Measurements from ENCODE around the gene POLR2B.

Gene POLR2B

DNA sequence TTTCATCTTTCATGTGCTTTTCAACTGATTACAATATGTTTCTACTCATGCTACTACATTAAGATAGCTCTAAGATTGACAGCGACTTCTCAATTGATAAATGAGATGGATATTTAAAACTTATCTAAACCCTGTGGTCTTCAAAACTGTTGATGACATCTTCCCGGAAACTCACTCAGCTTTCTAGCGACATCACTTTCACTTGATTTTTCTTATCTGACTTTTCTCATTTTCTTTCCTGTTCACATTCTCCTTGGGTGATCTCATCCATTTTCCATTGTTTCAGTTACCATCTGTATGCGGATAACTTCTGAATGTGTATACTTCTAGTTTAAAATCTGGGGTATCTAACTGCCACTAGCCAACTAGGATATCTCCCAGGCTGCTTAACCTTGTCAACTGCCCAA lies 3.1 kb downstream of the POLR2B start:
- peaks cover 4% of the 10 kb centered on the region for H3K36me3 ChIP-seq (ENCODE audit: control insufficient read depth, insufficient read depth, low read length)
- H3K27me3 ChIP-seq (ENCODE audit: control insufficient read depth, insufficient read depth, low read length, poor library complexity, severe bottlenecking): no peaks in the 10 kb centered on the region
- H3K27ac ChIP-seq (ENCODE audit: insufficient read depth, low read depth, low read length, poor library complexity, severe bottlenecking): no peak overlapping the region
- H3K4me1 ChIP-seq (ENCODE audit: control insufficient read depth, insufficient read depth, low read length): no peaks in the 10 kb centered on the region
- no peak overlapping the region for H3K4me3 ChIP-seq (ENCODE audit: insufficient read depth, low read depth, low read length)
- WGBS, 2 experiments: 94 to 97% methylated on average over 4 of the region's 4 CpGs
- no peaks in the 10 kb centered on the region for H3K9me3 ChIP-seq (ENCODE audit: control insufficient read depth, low read length)

- Histone ChIP-seq H3K36me3 (ENCODE audit: control insufficient read depth, insufficient read depth, low read length) (peaks cover 24% of the 10 kb centered on the region), H3K4me1 (ENCODE audit: control insufficient read depth, insufficient read depth, low read length) (no peaks in the 10 kb centered on the region), H3K27ac (ENCODE audit: insufficient read depth, low read depth, low read length, poor library complexity, severe bottlenecking) (no peak overlapping the region), H3K9me3 (ENCODE audit: control insufficient read depth, low read length) (no peaks in the 10 kb centered on the region), H3K4me3 (ENCODE audit: insufficient read depth, low read depth, low read length) (no peak overlapping the region), H3K27me3 (ENCODE audit: control insufficient read depth, insufficient read depth, low read length, poor library complexity, severe bottlenecking) (no peaks in the 10 kb centered on the region)
- 90 to 100% methylated on average over 1 of the region's 1 CpG for WGBS, 2 experiments
Observed at GRCh38 chr4:56986192-56986591, 7.5 kb downstream of the POLR2B start.

DNA sequence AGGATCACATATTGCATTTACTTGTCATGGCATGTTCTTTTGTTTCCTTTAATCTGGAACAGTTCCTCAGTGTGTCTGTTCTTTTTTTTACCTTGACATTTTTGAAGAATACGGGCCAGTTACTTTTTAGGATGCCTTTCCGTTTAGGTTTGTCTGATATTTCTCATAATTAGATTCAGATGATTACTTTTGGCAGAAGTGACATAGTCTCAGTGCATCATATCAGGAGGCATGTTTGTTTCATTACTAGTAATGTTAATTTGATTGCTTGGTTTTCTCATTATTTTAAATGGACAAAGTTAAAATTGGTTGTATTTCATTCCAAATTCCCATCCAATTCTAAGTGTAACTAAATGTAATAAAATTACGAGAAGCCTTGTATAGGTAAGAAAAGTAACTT lies 8.3 kb downstream of the POLR2B start:
- H3K36me3 ChIP-seq (ENCODE audit: control insufficient read depth, insufficient read depth, low read length): peaks cover 29% of the 10 kb centered on the region
- H3K4me3 ChIP-seq (ENCODE audit: insufficient read depth, low read depth, low read length): no peak overlapping the region
- no peaks in the 10 kb centered on the region for H3K4me1 ChIP-seq (ENCODE audit: control insufficient read depth, insufficient read depth, low read length)
- H3K27me3 ChIP-seq (ENCODE audit: control insufficient read depth, insufficient read depth, low read length, poor library complexity, severe bottlenecking): no peaks in the 10 kb centered on the region
- no peak overlapping the region for H3K27ac ChIP-seq (ENCODE audit: insufficient read depth, low read depth, low read length, poor library complexity, severe bottlenecking)
- H3K9me3 ChIP-seq (ENCODE audit: control insufficient read depth, low read length): no peaks in the 10 kb centered on the region
- 97 to 100% methylated on average over 2 of the region's 3 CpGs for WGBS, 2 experiments

DNA sequence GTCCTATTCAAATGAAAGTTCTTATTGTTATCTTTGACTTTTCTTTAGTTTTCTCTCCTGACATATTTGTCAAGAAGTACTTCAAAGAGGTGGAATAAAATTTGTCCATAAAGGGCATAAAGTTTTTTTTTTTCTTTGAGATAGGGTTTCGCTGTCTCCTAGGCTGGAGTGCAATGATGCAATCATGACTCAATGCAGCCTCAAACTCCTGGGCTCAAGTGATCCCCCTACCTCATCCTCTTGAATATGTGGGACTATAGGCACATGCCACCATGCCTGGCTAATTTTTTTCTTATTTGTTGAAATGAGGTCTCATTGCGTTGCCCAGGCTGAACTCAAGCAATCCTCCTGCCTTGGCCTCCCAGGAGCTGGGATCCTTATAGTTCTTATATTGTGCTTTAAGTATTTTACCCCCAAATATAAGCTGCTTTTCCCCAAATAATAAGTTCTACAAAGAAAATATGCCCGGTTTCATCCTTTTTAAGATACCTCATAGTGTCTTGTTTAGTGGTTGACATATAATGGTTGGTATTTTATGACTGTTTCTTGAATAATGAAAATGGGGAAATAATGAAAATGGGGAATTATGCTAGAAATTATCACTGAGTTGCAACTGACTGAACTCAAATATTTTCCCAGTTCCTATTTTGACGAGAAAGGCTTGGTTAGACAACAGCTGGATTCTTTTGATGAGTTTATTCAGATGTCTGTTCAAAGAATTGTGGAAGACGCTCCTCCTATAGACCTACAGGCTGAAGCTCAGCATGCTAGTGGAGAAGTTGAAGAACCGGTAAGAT lies 11.6 kb downstream of the POLR2B start:
- no peak overlapping the region for H3K4me3 ChIP-seq (ENCODE audit: insufficient read depth, low read depth, low read length)
- no peak overlapping the region for H3K27ac ChIP-seq (ENCODE audit: insufficient read depth, low read depth, low read length, poor library complexity, severe bottlenecking)
- H3K4me1 ChIP-seq (ENCODE audit: control insufficient read depth, insufficient read depth, low read length): no peaks in the 10 kb centered on the region
- no peaks in the 10 kb centered on the region for H3K9me3 ChIP-seq (ENCODE audit: control insufficient read depth, low read length)
- 95 to 97% methylated on average over 5 to 6 of the region's 6 CpGs for WGBS, 2 experiments
- H3K27me3 ChIP-seq (ENCODE audit: control insufficient read depth, insufficient read depth, low read length, poor library complexity, severe bottlenecking): no peaks in the 10 kb centered on the region
- peaks cover 33% of the 10 kb centered on the region for H3K36me3 ChIP-seq (ENCODE audit: control insufficient read depth, insufficient read depth, low read length)

DNA sequence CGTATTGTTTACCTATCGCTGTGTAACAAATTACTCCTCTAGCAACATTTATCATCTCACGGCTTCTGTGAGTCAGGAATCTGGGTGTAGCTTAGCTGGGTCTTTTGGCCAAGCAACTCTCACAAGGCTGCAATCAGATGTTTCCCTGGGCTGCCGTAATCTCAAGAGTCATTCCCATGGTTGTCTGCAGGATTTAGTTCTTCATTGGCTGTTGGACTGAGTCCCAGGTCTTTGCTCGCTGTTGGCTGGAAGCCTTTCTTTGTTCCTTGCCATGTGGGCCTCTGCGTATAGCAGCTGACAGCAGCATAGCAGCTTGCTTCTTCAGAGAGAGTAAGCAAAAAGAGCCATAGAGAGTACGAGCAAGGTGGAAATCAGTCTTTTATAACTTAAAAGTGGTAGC lies 16.8 kb downstream of the POLR2B start:
- Histone ChIP-seq H3K36me3 (ENCODE audit: control insufficient read depth, insufficient read depth, low read length) (peaks cover 40% of the 10 kb centered on the region), H3K27me3 (ENCODE audit: control insufficient read depth, insufficient read depth, low read length, poor library complexity, severe bottlenecking) (no peaks in the 10 kb centered on the region), H3K4me1 (ENCODE audit: control insufficient read depth, insufficient read depth, low read length) (no peaks in the 10 kb centered on the region), H3K27ac (ENCODE audit: insufficient read depth, low read depth, low read length, poor library complexity, severe bottlenecking) (no peak overlapping the region), H3K9me3 (ENCODE audit: control insufficient read depth, low read length) (no peaks in the 10 kb centered on the region), H3K4me3 (ENCODE audit: insufficient read depth, low read depth, low read length) (no peak overlapping the region)
- 96 to 97% methylated on average over 7 of the region's 7 CpGs for WGBS, 2 experiments

- H3K9me3 ChIP-seq (ENCODE audit: control insufficient read depth, low read length): no peaks in the 10 kb centered on the region
- H3K4me1 ChIP-seq (ENCODE audit: control insufficient read depth, insufficient read depth, low read length): no peaks in the 10 kb centered on the region
- 88 to 100% methylated on average over 1 of the region's 1 CpG for WGBS, 2 experiments
- no peak overlapping the region for H3K27ac ChIP-seq (ENCODE audit: insufficient read depth, low read depth, low read length, poor library complexity, severe bottlenecking)
- H3K36me3 ChIP-seq (ENCODE audit: control insufficient read depth, insufficient read depth, low read length): peaks cover 40% of the 10 kb centered on the region
- H3K27me3 ChIP-seq (ENCODE audit: control insufficient read depth, insufficient read depth, low read length, poor library complexity, severe bottlenecking): no peaks in the 10 kb centered on the region
- no peak overlapping the region for H3K4me3 ChIP-seq (ENCODE audit: insufficient read depth, low read depth, low read length)
Observed at GRCh38 chr4:56999751-57000150, 21.1 kb downstream of the POLR2B start.

DNA sequence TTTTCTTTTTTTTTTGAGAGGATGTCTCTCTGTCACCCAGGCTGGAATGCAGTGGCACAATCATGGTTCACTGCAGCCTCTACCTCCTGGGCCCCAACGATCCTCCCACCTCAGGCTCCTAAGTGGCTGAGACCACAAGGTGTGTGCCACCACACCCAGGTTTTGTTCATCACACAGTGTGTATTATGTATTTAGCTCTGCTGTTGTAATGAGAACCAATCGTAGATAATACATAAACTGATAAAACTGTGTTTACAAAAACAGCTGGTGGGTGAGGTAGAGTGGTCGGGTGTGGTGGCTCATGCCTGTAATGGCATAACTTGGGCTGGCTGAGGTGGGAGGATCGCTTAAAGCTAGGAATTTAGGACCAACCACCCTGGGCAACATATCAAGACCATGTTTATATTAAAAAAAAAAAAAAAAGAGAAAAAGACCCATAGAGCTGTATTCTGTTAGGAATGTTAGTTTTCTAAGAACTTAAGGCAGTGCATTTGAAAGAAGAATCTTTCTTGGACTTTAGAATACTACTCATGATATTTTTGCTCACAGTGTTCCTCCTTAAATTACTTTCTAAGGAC lies 34.9 kb downstream of the POLR2B start:
- Histone ChIP-seq H3K4me1 (ENCODE audit: control insufficient read depth, insufficient read depth, low read length) (no peaks in the 10 kb centered on the region), H3K9me3 (ENCODE audit: control insufficient read depth, low read length) (no peaks in the 10 kb centered on the region), H3K27me3 (ENCODE audit: control insufficient read depth, insufficient read depth, low read length, poor library complexity, severe bottlenecking) (no peaks in the 10 kb centered on the region), H3K27ac (ENCODE audit: insufficient read depth, low read depth, low read length, poor library complexity, severe bottlenecking) (no peak overlapping the region), H3K4me3 (ENCODE audit: insufficient read depth, low read depth, low read length) (no peak overlapping the region), H3K36me3 (ENCODE audit: control insufficient read depth, insufficient read depth, low read length) (peaks cover 33% of the 10 kb centered on the region)
- WGBS, 2 experiments: 95 to 97% methylated on average over 3 of the region's 4 CpGs

GRCh38 chr4:57018980-57019379 lies 40.3 kb downstream of the POLR2B start:
- Histone ChIP-seq H3K36me3 (ENCODE audit: control insufficient read depth, insufficient read depth, low read length) (peaks cover 29% of the 10 kb centered on the region), H3K4me1 (ENCODE audit: control insufficient read depth, insufficient read depth, low read length) (no peaks in the 10 kb centered on the region), H3K4me3 (ENCODE audit: insufficient read depth, low read depth, low read length) (no peak overlapping the region), H3K9me3 (ENCODE audit: control insufficient read depth, low read length) (no peaks in the 10 kb centered on the region), H3K27me3 (ENCODE audit: control insufficient read depth, insufficient read depth, low read length, poor library complexity, severe bottlenecking) (no peaks in the 10 kb centered on the region), H3K27ac (ENCODE audit: insufficient read depth, low read depth, low read length, poor library complexity, severe bottlenecking) (no peak overlapping the region)

- Histone ChIP-seq H3K27me3 (ENCODE audit: control insufficient read depth, insufficient read depth, low read length, poor library complexity, severe bottlenecking) (no peaks in the 10 kb centered on the region), H3K27ac (ENCODE audit: insufficient read depth, low read depth, low read length, poor library complexity, severe bottlenecking) (no peak overlapping the region), H3K4me3 (ENCODE audit: insufficient read depth, low read depth, low read length) (no peak overlapping the region), H3K4me1 (ENCODE audit: control insufficient read depth, insufficient read depth, low read length) (no peaks in the 10 kb centered on the region), H3K36me3 (ENCODE audit: control insufficient read depth, insufficient read depth, low read length) (peaks cover 42% of the 10 kb centered on the region), H3K9me3 (ENCODE audit: control insufficient read depth, low read length) (no peaks in the 10 kb centered on the region)
- 87 to 93% methylated on average over 5 of the region's 5 CpGs for WGBS, 2 experiments
Observed at GRCh38 chr4:57020467-57021101, 41.9 kb downstream of the POLR2B start.

DNA sequence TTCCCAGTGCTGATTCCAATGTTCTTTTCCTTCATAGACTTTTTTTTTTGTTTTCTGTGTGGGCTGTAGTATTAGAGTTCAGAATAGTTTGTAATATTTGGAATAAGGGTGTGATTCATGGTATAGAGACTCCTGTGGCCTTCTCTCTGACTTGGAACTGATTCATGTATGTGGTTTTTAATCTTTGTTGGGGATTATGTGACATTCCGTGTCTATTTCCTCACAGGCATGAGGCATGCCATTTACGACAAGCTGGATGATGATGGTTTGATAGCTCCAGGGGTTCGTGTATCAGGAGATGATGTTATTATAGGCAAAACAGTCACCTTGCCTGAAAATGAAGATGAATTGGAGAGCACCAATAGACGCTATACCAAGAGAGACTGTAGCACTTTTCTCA lies 44.4 kb downstream of the POLR2B start:
- H3K4me1 ChIP-seq (ENCODE audit: control insufficient read depth, insufficient read depth, low read length): no peaks in the 10 kb centered on the region
- H3K4me3 ChIP-seq (ENCODE audit: insufficient read depth, low read depth, low read length): no peak overlapping the region
- 89 to 92% methylated on average over 4 of the region's 4 CpGs for WGBS, 2 experiments
- H3K27ac ChIP-seq (ENCODE audit: insufficient read depth, low read depth, low read length, poor library complexity, severe bottlenecking): no peak overlapping the region
- no peaks in the 10 kb centered on the region for H3K27me3 ChIP-seq (ENCODE audit: control insufficient read depth, insufficient read depth, low read length, poor library complexity, severe bottlenecking)
- H3K36me3 ChIP-seq (ENCODE audit: control insufficient read depth, insufficient read depth, low read length): peaks cover 56% of the 10 kb centered on the region
- no peaks in the 10 kb centered on the region for H3K9me3 ChIP-seq (ENCODE audit: control insufficient read depth, low read length)
